Measurements from ENCODE around the gene ESPN.
A peak's percentile ranks its signal among the peaks of the same experiment; 100 is the strongest.

The ESPN gene

GRCh38 chr1:6409053-6409452 is 15.5 kb upstream of the ESPN start:
- DNase-seq, result no peak

GRCh38 chr1:6409733-6410132 is 14.8 kb upstream of the ESPN start:
- DNase-seq, result no peak

- no peak for DNase-seq
Observed at GRCh38 chr1:6410248-6410893, 14.2 kb upstream of the ESPN start.

- DNase-seq, result peak; percentile 16
Observed at GRCh38 chr1:6412896-6413295, 11.7 kb upstream of the ESPN start.

GRCh38 chr1:6414443-6414844 is 10.1 kb upstream of the ESPN start:
- DNase-seq, result peak; percentile 3

GRCh38 chr1:6414881-6415626 is 9.5 kb upstream of the ESPN start:
- no peak for DNase-seq

GRCh38 chr1:6416295-6416656 is 8.3 kb upstream of the ESPN start:
- DNase-seq, result no peak

- no peak for DNase-seq
Observed at GRCh38 chr1:6416906-6417305, 7.7 kb upstream of the ESPN start.

GRCh38 chr1:6417961-6418667 is 6.5 kb upstream of the ESPN start:
- no peak for DNase-seq

GRCh38 chr1:6418668-6419396 is 5.7 kb upstream of the ESPN start:
- DNase-seq, result no peak

- DNase-seq, result no peak
Observed at GRCh38 chr1:6419397-6419803, 5.2 kb upstream of the ESPN start.

- DNase-seq, result no peak
Observed at GRCh38 chr1:6419804-6420453, 4.6 kb upstream of the ESPN start, which contains the start of gene HES2. Gene HES2, minus strand, starts transcription at chr1:6419919. Its CDS starts 99 bp downstream, at chr1:6419820.

- no peak for DNase-seq
Observed at GRCh38 chr1:6420454-6421042, 4.0 kb upstream of the ESPN start.

GRCh38 chr1:6421266-6421665 is 3.3 kb upstream of the ESPN start:
- DNase-seq, result no peak

GRCh38 chr1:6423321-6423999 is 1.1 kb upstream of the ESPN start:
- DNase-seq, result peak; percentile 22

- DNase-seq, result no peak
Observed at GRCh38 chr1:6424000-6424565, 493 bp upstream of the ESPN start.

- DNase-seq, result no peak
Observed at GRCh38 chr1:6425658-6426057, 1.1 kb downstream of the ESPN start.

GRCh38 chr1:6426277-6426971 is 1.8 kb downstream of the ESPN start:
- DNase-seq, result no peak

- no peak for DNase-seq
Observed at GRCh38 chr1:6426972-6427350, 2.4 kb downstream of the ESPN start.

- no peak for DNase-seq
Observed at GRCh38 chr1:6427441-6428390, 3.1 kb downstream of the ESPN start.

All from NCI-H1417 treated with DMSO at 0.1 percent for 48 hours (cell line).